HuH-7.5 (cell line): ENCODE results near the gene KCNIP4.

Source experiments
- DNase-seq: peaks from one replicate; pipeline ENCODE4 v3.0.0; 2011; ENCODE audit warnings: low spot score

Gene KCNIP4

DNA sequence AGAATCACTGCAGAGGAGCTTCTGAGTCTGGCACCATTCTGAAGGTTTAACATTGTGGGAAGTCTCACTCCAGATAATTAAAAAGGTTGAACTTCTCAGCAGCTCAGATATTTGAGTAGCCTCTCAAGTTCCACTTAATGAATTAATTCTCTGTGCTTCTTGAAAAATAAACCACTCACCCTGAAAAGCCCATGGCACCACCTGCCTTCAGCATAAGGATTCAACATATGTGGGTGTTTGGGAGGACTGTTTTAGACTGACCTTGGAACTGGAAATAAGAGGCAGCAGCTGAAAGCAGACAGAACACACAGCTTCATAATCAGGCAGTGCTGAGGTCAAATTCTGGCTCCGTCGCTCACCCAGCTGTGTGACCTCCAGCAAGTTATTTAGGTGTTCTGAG lies 100.6 kb downstream of the KCNIP4 start:
- DNase-seq, result no peak

DNA sequence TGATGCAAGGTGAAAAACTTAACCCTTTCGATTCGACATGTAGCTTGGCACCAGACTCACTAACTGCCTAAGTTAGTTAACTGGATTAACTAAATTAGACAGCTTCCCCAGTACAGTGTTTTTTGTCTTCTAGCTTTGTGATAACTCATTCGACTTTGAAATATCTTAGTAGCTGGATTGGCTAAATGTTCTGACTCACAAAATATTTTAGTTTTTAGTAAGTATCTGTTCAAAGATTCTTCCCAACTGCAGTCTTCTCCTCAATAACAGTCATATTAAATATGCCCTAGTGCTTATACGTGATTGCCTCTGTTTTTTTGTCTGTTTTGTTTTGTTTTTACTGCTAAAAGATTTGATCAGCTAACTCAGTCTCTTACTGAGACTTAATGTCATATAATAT lies 102.9 kb downstream of the KCNIP4 start:
- DNase-seq, result no peak

DNA sequence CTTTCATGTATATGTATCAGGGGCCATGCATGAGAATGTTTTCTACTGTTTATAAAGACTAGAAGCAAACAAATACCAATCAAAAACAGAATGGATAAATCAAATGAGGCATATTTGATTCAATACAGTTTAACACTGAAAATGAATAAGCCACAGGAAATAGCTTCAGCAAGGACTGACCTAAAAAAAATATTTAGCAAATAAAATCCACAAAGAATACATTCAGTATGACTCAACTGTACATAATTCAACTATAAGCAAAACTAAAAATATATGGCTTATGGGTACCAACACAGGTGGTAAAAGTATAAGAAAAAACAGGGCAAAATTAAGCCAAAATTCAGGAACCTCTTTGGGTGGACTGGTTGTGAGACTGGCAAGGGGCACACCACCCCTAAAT lies 112.9 kb downstream of the KCNIP4 start:
- DNase-seq, result no peak

DNA sequence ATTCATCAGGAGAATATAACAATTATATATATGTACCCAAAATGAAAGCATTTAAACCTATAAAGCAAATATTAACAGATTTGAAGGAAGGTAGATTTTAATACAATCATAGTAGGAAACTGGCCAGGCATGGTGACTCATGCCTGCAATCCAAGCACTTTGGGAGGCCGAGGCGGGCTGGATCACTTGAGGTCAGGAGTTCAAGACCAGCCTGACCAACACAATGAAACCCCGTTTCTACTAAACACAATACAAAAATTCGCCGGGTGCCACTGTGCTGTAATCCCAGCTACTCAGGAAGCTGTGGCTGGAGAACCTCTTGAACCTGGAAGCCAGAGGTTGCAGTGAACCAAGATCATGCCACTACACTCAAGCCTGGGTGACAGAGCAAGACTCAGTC lies 118.3 kb downstream of the KCNIP4 start:
- DNase-seq, result no peak

DNA sequence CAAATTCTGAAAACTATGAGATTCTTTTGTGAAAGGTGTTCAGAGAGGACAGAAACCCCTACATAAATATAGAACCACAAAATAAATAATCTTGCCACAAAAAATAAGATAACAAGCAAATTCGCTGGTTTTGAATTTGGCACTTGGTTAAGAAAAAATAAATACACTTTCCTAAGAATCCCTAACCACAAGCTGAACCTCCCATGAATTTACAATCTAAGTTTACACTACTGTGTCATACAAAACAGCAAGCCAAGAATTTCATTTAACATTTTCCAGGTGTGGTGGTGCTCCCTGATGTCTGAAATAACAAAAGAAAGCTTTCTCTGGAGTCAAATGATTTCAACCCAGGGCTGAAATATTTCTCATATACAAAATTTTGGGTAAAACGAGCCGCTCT lies 121.0 kb downstream of the KCNIP4 start:
- no peak for DNase-seq

DNA sequence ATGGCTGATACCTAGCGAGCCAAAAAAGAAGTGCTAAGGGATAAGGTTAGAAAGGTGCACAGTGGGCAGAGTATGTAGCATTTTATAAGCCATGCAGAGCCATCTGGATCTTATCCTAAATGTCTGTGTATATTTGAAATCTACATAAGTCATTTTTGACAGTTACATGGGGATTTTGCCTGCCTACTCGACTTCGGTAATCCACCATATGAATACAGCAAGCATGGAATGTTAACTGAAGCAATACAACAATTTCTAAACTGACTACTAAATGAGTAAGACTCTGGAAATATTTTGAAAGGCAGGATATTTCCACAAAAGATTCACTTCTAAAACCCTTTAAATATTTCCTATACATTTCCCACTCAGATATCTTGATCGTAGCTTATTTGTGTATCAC lies 122.5 kb downstream of the KCNIP4 start:
- no peak for DNase-seq

DNA sequence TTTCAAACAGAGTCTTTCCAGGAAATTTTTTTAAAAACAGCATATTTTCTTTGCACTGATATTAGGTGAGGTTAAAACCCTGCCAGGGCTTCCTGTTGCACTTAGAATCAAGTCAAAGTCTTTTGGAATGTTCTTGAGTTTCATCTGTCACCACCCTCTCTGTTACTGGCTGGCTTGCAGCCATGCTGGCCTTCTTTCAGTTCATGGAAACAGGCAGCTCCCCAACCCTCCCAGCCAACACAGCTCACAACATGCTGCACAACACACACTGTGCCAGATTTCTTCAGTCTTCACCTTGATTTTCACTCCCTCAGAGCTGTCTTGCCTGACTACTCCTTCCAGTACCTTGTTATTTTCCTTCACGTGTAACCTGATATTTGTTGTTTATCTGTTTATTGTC lies 129.5 kb downstream of the KCNIP4 start:
- DNase-seq, result no peak

DNA sequence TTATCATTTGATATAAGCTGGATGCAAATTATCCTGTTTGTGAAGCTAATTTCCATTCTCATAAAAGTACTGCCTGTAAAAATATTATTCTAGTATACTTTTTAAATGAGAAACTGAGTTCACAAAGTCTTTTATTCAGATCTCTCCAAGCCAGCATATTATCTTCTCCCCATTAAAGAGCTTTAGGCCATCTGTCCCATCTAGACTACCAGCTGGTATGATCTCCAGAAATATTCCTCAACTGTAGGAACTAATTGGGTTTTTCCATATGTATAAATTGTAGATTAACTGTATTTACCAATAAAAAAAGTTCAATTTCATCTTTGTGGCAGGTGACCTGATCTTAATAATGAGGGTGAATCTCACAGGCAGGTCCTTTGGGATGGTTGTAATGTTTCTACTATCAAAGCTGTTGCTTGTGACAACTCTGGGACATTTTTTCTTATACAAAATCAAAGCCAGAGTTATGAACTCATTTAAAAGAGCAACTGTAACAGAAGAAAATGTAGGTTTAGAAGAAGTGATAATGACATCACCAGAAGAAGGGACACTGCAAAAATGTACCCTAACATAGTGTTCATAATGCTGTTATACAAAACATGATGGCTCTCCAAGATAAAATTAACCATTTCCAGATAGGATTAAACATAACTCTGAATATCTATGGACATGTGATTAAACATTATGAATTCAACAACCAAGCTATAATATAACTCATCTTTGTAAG lies 132.8 kb downstream of the KCNIP4 start:
- no peak for DNase-seq

DNA sequence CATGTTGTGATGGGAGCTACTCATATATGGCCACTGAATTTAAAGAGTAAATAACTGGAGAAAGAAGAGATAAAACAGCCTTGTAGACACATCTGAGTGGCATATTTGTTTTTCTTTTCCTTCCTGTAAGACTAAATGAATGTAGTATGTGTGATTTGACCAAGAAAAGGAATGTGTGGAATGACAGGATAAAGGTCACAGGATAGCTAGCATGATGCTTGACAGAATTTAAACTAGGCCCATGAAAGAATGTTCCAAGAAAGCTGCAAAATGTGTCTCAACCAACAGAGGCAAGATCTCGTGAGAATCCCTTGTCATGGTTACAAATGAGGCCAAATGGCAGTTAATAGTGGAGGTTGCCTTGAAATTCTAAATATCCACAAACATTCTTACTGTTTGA lies 137.0 kb downstream of the KCNIP4 start:
- no peak for DNase-seq

DNA sequence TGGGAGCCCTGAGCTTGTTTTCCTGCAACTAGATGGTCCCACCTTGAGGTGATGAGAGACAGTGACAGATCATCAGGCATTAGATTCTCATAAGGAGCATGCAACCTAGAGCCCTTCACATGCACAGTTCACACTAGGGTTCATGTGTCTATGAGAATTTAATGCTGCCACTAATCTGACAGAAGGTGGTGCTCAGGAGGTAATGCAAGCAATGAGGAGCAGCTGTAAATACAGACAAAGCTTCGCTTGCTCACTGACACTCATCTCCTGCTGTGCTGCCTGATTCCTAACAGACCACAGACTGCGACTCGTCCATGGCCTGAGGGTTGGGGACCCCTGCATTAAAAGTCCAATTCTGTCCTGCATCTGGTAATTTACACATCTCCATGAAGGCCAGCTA lies 141.6 kb downstream of the KCNIP4 start:
- DNase-seq, result no peak

DNA sequence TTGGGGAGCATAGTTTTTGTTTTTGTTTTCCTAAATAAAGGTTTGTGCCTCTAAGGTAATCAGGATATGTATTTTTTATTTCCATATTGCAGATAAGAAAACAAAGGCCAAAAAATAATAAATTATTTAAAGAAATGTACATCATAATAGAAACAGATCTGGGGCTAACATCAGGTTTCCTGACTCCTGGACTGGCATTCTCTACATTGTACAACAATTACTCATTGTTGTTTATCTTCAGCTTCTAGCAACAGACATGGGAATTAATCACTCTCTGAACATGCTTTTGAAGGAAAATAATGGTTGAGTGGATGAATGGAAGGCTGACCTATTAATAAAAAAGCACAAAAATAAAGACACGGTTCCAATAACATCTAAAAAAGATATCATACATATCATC lies 146.2 kb downstream of the KCNIP4 start:
- no peak for DNase-seq

DNA sequence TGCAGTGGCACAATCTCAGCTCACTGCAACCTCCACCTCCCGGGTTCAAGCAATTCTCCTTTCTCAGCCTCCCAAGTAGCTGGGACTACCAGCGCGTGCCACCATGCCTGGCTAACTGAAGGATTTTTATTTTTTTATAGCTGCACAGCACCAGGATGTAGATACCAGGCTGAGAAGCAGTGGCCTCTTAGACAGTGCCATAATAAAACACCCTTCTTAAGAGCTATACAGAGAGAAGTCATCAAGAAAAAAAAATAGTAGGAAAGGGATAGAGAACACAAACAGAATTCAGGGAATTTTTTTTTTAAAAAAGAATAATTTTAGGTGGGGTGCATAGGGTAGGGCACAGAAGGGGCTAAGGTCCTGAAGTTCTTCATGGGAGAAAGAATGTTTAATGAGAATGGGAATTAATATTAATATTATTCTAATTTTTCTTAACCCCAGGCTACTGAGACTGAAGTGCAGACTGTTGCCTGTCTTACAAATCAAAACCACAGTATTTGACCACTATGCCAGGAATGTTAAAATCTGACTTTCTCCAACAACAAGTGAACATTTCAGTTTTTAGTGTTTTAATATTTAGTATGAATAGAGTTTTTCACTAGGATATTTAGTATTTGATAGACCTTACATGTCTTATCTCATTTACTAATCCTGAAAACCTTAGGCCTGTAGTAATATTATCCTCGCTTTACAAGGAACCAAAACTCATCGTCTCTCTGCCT lies 146.7 kb downstream of the KCNIP4 start:
- DNase-seq, result no peak

DNA sequence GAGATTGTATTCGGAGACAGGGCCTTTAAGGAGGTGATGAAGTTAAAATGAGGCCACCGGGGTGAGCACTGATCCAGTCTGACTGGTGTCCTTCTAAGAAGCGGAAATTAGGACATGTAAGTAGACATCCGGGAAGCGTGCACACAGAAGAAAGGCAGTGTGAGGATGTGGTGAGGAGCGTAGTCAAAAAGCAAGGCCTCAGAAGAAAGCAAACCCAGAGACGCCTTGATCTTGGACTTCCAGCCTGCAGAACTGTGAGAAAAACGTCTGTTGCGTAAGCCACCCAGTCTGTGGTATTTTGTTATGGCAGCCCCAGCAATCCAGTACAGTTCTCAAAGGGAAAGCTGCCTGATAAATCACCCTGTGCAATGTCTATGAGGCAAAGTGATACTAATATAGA lies 153.5 kb downstream of the KCNIP4 start:
- no peak for DNase-seq

DNA sequence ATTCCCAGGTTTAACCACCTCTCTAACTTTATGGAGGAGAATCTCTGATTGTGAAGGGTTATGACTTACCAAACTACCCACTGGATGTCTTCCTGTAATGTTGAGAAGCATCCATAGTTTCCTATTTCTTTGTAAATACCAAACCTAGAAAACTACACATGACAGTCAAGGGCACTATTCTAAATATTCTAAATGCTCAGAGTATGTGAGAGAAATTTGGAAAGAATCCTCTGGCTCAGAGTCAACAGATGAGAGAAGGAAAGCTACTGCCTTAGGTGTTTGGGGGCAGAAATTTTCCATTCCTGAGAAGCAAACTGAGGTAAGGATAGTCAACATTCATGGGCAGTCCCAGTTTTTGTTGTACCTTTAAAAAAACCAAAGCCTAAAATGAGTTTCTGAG lies 155.8 kb downstream of the KCNIP4 start:
- DNase-seq, result no peak

DNA sequence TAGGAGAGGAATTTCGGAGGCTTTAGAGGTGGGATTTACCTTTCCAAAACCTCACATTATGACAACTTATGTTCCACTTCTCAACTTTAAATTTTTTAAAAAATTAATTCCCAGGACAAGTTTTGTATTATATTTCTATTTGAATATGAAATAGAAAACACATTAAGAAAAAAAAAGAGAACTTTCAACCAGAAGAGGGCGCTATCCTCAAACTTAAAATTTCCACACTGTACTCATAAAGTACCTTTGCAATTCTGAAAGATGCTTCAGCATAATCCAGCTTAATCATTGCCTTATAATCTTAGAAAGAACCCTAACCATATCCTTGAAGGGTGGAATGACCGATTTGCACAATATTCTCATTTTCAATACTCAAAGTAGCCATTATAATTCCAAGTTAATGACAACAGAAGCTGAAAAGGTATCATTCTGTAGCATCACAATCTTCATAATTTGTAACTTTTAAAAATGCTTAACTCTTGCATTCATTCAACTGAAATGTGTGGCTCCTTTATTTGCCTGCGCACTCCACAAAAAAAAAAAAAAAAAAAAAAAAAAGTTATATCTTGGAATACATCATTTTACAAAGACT lies 158.0 kb downstream of the KCNIP4 start:
- no peak for DNase-seq

DNA sequence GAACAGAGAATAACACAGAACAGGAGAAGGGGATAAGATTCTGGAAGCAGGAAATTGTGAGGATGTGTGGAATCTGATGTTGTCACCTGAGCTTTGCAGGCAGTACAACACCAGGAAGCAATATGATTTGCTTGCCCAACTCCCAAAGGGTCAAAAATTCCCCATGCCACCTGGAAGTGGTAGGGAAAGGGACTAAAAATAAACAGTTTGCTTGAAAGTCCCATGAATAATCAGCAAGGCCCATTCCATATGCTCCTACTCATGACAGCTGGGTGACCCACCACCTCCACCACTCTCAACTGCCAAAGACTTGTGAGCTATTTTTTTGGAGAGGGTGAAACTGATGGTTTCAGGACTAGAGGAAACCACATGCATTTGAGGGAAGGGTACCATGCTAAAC lies 168.4 kb downstream of the KCNIP4 start:
- no peak for DNase-seq

DNA sequence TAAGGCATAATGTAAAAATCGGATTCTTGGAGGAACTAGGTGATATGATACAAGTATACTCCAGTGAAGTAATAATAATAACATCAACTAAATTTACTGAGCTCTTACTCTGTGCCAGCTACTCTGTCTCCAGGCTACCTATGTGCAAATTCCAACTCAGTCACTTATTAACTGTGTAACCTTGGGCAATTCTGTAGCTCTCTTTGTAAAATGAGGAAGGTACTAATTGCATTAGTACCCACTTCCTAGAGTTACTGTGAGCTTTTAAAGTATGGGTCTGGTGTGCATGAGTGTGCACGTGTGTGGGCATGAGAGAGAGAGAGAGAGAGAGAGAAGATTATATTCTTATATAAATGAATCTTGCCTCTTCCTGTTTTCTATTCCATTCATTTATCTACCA lies 169.9 kb downstream of the KCNIP4 start:
- no peak for DNase-seq

DNA sequence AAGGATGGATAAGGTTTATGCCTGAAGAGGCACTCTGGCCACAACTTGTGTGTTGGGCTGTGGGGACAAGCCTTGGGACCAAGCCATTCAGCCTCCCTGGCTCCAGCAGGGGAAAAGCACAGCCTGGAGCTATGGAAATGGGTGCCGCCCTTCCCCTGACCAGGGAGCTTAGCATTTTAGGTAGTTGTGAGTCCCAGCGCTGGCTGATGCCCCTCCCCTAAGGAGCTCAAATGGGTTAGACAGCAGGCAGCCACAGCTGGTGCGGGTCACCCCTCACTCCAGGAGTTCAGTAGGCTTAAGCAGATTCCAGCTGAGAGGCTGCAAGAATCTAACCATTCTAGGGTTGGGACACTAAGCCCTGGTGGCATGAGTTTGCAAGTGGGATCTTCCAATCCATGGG lies 172.9 kb downstream of the KCNIP4 start:
- no peak for DNase-seq

DNA sequence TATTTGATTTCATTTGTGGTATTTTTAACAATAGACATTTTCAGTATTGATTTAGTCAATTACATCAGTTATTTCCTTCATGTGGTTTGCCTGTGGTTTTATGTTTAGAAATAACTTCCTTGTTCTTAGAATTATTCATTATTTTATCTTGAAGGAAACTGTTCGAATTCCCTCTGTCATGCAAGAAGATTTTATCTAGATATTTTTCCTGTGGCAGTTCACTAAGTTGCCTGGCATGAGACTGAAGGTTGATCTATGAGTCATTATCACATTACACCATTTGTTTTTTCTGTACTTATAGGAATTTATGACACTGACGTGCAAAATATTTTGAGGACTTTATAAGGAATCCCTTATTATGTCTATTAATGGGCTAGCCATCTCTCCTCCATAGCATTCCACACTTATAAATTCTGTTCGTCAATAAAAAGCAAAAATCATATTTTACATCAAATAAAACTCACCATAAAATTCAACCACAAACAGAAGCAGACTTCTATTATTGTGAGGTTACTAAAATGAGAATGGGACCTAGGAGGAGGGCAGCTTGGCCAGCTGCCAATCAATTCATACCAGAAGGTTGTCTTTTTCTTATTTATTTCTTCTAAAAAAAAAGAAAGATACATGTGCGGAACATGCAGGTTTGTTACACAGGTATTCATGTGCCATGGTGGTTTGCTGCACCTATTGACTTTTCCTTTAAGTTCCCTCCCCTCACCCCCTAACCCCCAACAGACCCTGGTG lies 179.0 kb downstream of the KCNIP4 start:
- no peak for DNase-seq

DNA sequence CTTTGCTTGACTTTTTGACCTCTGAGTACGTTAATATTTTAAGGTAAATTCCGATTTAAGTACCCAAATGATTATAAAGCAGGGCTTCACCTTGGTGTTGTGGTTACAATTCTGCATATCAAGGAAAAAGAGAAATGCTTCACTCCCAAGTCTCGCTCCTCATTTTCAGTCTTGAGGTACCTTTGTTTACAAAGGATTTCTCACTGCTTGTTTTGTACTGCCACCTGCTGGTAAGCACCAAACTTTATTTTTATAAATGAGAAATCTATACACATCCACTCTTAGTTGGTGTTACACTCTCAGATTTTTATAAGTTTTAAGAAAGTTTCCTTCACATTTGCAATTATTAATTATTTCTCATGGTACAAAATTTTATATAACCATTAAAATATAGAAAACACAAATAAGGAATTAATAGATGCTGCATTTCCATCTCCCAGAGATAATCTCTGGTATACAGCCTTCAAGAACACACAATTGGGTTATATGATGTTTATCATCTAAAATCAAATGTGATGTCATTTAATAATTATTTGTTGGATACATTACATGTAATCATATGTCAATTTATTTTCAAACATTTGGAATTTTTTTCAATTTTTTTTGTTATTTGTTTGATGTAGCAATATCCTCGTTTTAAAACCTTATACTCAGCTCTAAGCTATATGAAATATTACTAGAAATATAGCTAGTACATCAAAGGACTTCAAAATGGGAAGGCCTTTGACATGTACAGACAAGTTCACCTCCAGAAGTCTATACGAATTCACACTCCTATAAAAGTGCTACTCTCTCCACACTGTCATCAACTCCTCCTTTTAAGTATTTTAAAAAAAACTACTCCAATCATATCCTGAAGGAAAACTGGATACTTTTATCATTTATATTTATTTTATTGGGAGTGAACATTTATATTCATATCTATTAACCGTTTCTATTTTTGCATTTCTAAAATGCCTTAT lies 179.9 kb downstream of the KCNIP4 start:
- no peak for DNase-seq

DNA sequence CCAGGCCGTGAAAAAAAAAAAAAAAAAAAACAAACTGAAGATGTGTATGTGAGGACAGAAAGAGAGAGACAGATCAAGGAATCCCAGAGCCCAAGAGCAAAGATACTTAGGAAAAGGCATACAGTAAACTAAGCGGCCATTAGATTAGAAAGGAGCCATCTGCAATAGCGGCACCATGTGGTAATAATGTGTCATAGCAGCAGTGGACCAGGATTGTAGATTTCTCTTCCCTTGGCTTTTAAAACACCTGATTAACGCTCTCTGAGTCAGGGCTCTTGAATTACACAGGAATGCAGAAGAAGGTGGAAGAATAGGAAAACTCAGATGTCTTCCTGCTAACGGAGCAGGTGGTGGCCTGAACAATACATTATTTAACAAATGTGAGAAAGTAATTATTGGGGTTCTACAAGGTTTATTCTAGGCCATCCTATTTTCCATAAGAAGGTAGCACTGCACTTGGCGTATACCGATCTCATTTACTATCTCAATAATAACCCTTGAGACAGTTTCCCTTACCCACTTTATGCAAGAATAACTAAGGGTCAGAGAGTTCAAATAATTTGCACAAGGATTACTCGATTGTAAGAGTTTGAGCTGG lies 182.7 kb downstream of the KCNIP4 start:
- no peak for DNase-seq
